Measurements from ENCODE around the gene KRT79. TPM values are rescaled to one million over a fixed set of nuclear protein-coding genes. Genes with fewer than 3 reads are reported as not detected.

KRT79 gene
- total and polyA plus RNA-seq, 4 donors: not detected

DNA sequence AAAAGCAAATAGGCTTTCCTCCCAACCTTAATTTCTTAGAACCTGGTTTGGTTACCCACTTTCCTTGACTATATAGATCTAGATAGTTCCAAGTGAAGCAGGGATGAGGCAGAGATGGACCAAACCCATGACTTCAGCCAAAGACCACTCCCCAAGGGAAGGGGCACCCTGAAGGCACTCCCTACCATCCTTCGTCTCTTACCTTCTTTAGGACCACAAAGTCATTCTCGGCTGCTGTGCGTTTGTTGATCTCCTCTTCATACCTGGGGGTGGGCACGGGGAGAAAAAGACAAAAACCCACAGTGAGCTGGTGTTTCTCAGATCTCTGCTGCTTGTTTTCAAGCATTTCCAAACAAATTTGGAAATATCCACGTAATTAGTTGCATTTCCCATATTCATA is 23.6 kb downstream of the KRT79 start:
- TF ChIP-seq EGR1 (IDR thresholded peaks at IDR 0.05; ENCODE audit: low read depth in 2 of 2): no peak
- TF ChIP-seq JUND (IDR thresholded peaks at IDR 0.05): no peak
- TF ChIP-seq, protein P1, sequence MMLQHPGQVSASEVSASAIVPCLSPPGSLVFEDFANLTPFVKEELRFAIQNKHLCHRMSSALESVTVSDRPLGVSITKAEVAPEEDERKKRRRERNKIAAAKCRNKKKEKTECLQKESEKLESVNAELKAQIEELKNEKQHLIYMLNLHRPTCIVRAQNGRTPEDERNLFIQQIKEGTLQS (IDR thresholded peaks at IDR 0.05): no peak
- TF ChIP-seq, protein P2, sequence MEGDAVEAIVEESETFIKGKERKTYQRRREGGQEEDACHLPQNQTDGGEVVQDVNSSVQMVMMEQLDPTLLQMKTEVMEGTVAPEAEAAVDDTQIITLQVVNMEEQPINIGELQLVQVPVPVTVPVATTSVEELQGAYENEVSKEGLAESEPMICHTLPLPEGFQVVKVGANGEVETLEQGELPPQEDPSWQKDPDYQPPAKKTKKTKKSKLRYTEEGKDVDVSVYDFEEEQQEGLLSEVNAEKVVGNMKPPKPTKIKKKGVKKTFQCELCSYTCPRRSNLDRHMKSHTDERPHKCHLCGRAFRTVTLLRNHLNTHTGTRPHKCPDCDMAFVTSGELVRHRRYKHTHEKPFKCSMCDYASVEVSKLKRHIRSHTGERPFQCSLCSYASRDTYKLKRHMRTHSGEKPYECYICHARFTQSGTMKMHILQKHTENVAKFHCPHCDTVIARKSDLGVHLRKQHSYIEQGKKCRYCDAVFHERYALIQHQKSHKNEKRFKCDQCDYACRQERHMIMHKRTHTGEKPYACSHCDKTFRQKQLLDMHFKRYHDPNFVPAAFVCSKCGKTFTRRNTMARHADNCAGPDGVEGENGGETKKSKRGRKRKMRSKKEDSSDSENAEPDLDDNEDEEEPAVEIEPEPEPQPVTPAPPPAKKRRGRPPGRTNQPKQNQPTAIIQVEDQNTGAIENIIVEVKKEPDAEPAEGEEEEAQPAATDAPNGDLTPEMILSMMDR (IDR thresholded peaks at IDR 0.05; ENCODE audit: low read depth, low read length, missing input control): no peak
- TF ChIP-seq FOXA2 (IDR thresholded peaks at IDR 0.05): no peak
- TF ChIP-seq, protein P3, sequence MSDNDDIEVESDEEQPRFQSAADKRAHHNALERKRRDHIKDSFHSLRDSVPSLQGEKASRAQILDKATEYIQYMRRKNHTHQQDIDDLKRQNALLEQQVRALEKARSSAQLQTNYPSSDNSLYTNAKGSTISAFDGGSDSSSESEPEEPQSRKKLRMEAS (IDR thresholded peaks at IDR 0.05): no peak
- TF ChIP-seq FOXA1 (IDR thresholded peaks at IDR 0.05): no peak
- 65% methylated on average over 5 of the region's 5 CpGs for WGBS
- no peaks in the 10 kb centered on the region for H3K4me1 ChIP-seq (ENCODE audit: control insufficient read depth in 4 of 4, insufficient read depth in 4 of 4, low read length in 3 of 4)

DNA sequence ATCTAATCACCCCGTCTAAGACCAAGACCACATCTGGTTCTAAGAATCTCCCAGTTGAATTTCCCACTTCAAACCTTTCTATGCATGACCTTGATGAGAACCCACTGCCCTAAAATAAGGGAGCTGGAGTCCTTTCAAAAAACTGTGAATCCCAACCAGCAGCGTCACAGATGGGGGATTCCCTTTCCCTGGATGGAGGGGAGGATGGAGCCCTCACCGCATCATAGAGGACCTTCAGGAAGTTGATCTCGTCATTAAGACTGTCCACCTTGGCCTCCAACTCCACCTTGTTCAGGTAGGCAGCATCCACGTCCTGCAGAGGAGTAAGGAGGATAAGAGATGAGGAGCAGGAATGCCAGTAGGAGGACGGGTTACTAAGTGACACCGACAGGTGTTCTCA is 24.9 kb downstream of the KRT79 start:
- H3K9ac ChIP-seq (ENCODE audit: low read depth in 1 of 2, low read length in 2 of 2): no peak overlapping the region
- H3K27ac ChIP-seq (ENCODE audit: low read depth in 1 of 2, low read length in 2 of 2): no peak overlapping the region
- no peaks in the 10 kb centered on the region for H3K9me3 ChIP-seq (ENCODE audit: control insufficient read depth in 4 of 4, low read length in 3 of 4)
- peaks cover 0 to 6% (median under 1%) of the 10 kb centered on the region in 4 donors for H3K27me3 ChIP-seq (ENCODE audit: control insufficient read depth in 4 of 4, insufficient read depth in 4 of 4, low read length in 3 of 4)
- no peaks in the 10 kb centered on the region for H3K4me1 ChIP-seq (ENCODE audit: control insufficient read depth in 4 of 4, insufficient read depth in 4 of 4, low read length in 3 of 4)
- DNase-seq (ENCODE audit: low spot score): no peak
- no peaks in the 10 kb centered on the region for H3K36me3 ChIP-seq (ENCODE audit: control insufficient read depth in 4 of 4, insufficient read depth in 3 of 4, low read depth in 1 of 4, low read length in 3 of 4)
- H3K4me3 ChIP-seq (ENCODE audit: low read depth in 1 of 3, low read length in 3 of 3): no peak overlapping the region
- no peak for TF ChIP-seq YY1 (IDR thresholded peaks at IDR 0.05)
- no peak for TF ChIP-seq FOXA1 (IDR thresholded peaks at IDR 0.05)
- no peak for TF ChIP-seq RXRA (IDR thresholded peaks at IDR 0.05)
- TF ChIP-seq SP1 (IDR thresholded peaks at IDR 0.05): no peak
- 69% methylated on average over 7 of the region's 7 CpGs for WGBS

More for the DNA sequence above, 23.6 kb downstream of the KRT79 start:
- H3K27ac ChIP-seq (ENCODE audit: low read depth in 1 of 2, low read length in 2 of 2): no peak overlapping the region
- no peak for DNase-seq (ENCODE audit: low spot score)
- H3K9ac ChIP-seq (ENCODE audit: low read depth in 1 of 2, low read length in 2 of 2): no peak overlapping the region
- peaks cover 0 to 6% (median under 1%) of the 10 kb centered on the region in 4 donors for H3K27me3 ChIP-seq (ENCODE audit: control insufficient read depth in 4 of 4, insufficient read depth in 4 of 4, low read length in 3 of 4)
- H3K9me3 ChIP-seq (ENCODE audit: control insufficient read depth in 4 of 4, low read length in 3 of 4): no peaks in the 10 kb centered on the region
- no peaks in the 10 kb centered on the region for H3K36me3 ChIP-seq (ENCODE audit: control insufficient read depth in 4 of 4, insufficient read depth in 3 of 4, low read depth in 1 of 4, low read length in 3 of 4)
- no peak overlapping the region for H3K4me3 ChIP-seq (ENCODE audit: low read depth in 1 of 3, low read length in 3 of 3)

DNA sequence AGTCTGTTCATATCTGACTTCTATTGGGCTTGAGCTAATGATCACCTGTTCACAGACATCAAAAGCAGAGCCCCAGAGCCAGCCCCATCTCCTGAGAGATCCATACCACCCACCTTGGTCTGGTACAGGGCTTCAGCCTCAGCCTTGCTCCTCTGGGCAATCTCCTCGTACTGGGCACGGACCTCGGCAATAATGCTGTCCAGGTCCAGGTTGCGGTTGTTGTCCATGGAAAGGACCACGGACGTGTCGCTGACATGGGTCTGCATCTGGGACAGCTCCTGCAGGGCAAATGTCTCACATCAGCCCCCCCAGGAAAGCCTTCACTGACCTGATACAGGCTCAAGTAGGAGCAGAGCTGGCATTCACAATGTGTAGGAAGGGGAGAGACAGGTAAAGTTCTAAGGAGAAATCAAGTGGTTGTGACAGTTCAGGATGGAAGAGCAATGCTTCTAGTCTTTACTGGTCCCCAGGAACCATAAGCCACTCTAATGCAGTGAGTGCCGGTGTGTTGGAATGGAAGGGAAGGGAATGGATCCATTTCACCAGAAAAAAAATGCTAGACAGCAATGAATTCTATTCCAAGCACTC is 25.4 kb downstream of the KRT79 start:
- TF ChIP-seq, protein P2 (IDR thresholded peaks at IDR 0.05; ENCODE audit: low read depth, low read length, missing input control): no peak
- TF ChIP-seq, protein P1 (IDR thresholded peaks at IDR 0.05): no peak
- TF ChIP-seq HNF4G (IDR thresholded peaks at IDR 0.05) (no peak), FOXA1 (IDR thresholded peaks at IDR 0.05) (no peak), JUND (IDR thresholded peaks at IDR 0.05) (no peak), TAF1 (conservative IDR thresholded peaks at IDR 0.05) (no peak), RXRA (IDR thresholded peaks at IDR 0.05) (no peak), NR2F2 (IDR thresholded peaks at IDR 0.05) (no peak)
- TF ChIP-seq, protein P3 (IDR thresholded peaks at IDR 0.05): no peak

More for the DNA sequence above, 25.4 kb downstream of the KRT79 start:
- no peak overlapping the region for H3K27ac ChIP-seq (ENCODE audit: low read depth in 1 of 2, low read length in 2 of 2)
- no peak for DNase-seq (ENCODE audit: low spot score)
- no peak overlapping the region for H3K9ac ChIP-seq (ENCODE audit: low read depth in 1 of 2, low read length in 2 of 2)
- H3K27me3 ChIP-seq (ENCODE audit: control insufficient read depth in 4 of 4, insufficient read depth in 4 of 4, low read length in 3 of 4): peaks cover 0 to 6% (median under 1%) of the 10 kb centered on the region in 4 donors
- 89% methylated on average over 8 of the region's 8 CpGs for WGBS
- H3K4me1 ChIP-seq (ENCODE audit: control insufficient read depth in 4 of 4, insufficient read depth in 4 of 4, low read length in 3 of 4): no peaks in the 10 kb centered on the region
- no peaks in the 10 kb centered on the region for H3K36me3 ChIP-seq (ENCODE audit: control insufficient read depth in 4 of 4, insufficient read depth in 3 of 4, low read depth in 1 of 4, low read length in 3 of 4)
- H3K4me3 ChIP-seq (ENCODE audit: low read depth in 1 of 3, low read length in 3 of 3): no peak overlapping the region
- no peaks in the 10 kb centered on the region for H3K9me3 ChIP-seq (ENCODE audit: control insufficient read depth in 4 of 4, low read length in 3 of 4)
